ENCODE measurements around the gene PGS1.

GRCh38 chr17:78351449-78352006 is 26.9 kb upstream of the PGS1 start:
- no peak for TF ChIP-seq CTCF (IDR thresholded peaks at IDR 0.05; ENCODE audit: insufficient read depth, low read length, poor library complexity, severe bottlenecking)
- no peak for TF ChIP-seq EZH2phosphoT487 (conservative IDR thresholded peaks at IDR 0.05; ENCODE audit: low read length)
